CD4-positive, alpha-beta T cell (primary cell): Measurements from ENCODE around the gene ZNHIT1. TPM values are rescaled to one million over a fixed set of nuclear protein-coding genes. Genes with fewer than 3 reads are reported as not detected.

Experiments used
- ATAC-seq: fragments of 200-7000 bp; cut with Tn5 transposase; one replicate; pipeline ENCODE4 v1.10.0; 2022; ENCODE audit warnings: mild to moderate bottlenecking; ENCODE audit not compliant: poor library complexity
- CTCF ChIA-PET: fragments of 350-600 bp; sonication (Branson Sonifier 250); formaldehyde crosslinking; loops from one replicate; lab custom pipeline; 2021; ENCODE audit warnings: antibody characterized with exemption, inconsistent platforms; lab: Charles Lee
- POLR2A ChIA-PET: fragments of 350-600 bp; sonication (Branson Sonifier 250); formaldehyde crosslinking; loops from one replicate; lab custom pipeline; 2021; ENCODE audit warnings: antibody characterized with exemption, inconsistent platforms; lab: Charles Lee
- DNase-seq, 14 experiments: peaks; one replicate each; pipeline ENCODE4 v3.0.0-alpha.2; 2013 to 2020; ENCODE audit warnings: mixed read lengths in 2 of 14
- H3K27ac ChIP-seq, 2 donors: one replicate each; pipeline versions ENCODE4 v1.5.1 to v1.7.0; 2013; ENCODE audit warnings: low read length in 2 of 2, low read depth in 1 of 2, mild to moderate bottlenecking in 1 of 2
- H3K27me3 ChIP-seq, 2 experiments: 1 replicate in 1 of 2; 2 replicates in 1 of 2; pipeline versions ENCODE4 v1.6.1 to v1.7.0; 2013; ENCODE audit warnings: low read length in 2 of 2, control low read depth in 1 of 2, mild to moderate bottlenecking in 1 of 2, moderate library complexity in 1 of 2; ENCODE audit not compliant: insufficient read depth in 2 of 2, control insufficient read depth in 1 of 2
- H3K36me3 ChIP-seq: one replicate; pipeline ENCODE4 v1.6.1; 2013; ENCODE audit warnings: low read length, control low read depth; ENCODE audit not compliant: insufficient read depth
- H3K4me1 ChIP-seq: one replicate; pipeline ENCODE4 v1.6.1; 2013; ENCODE audit warnings: low read length, control low read depth; ENCODE audit not compliant: insufficient read depth
- H3K4me3 ChIP-seq: one replicate; pipeline ENCODE4 v1.5.1; 2013; ENCODE audit warnings: mild to moderate bottlenecking, low read length, moderate library complexity
- H3K9me3 ChIP-seq, 2 experiments: 1 replicate in 1 of 2; 2 replicates in 1 of 2; pipeline versions ENCODE4 v1.6.1 to v1.7.0; 2013; ENCODE audit warnings: low read length in 2 of 2, mild to moderate bottlenecking in 2 of 2, control low read depth in 1 of 2, moderate library complexity in 1 of 2; ENCODE audit not compliant: control insufficient read depth in 1 of 2, insufficient read depth in 1 of 2
- H3K27ac Mint-ChIP-seq: one replicate; pipeline ENCODE4 v1.8.0; 2020; ENCODE audit warnings: mixed read lengths
- H3K27me3 Mint-ChIP-seq: one replicate; pipeline ENCODE4 v1.8.0; 2021; ENCODE audit warnings: mixed read lengths
- H3K36me3 Mint-ChIP-seq: one replicate; pipeline ENCODE4 v1.8.0; 2021; ENCODE audit warnings: low read depth, mixed read lengths
- H3K4me1 Mint-ChIP-seq: one replicate; pipeline ENCODE4 v1.8.0; 2021; ENCODE audit warnings: low read depth, mixed read lengths
- H3K4me3 Mint-ChIP-seq: one replicate; pipeline ENCODE4 v1.8.0; 2020; ENCODE audit warnings: mild to moderate bottlenecking, mixed read lengths
- H3K9me3 Mint-ChIP-seq: one replicate; pipeline ENCODE4 v1.8.0; 2020; ENCODE audit warnings: mixed read lengths
- intact Hi-C, 2 experiments: fragments of 100-400 bp; cut with DNase I in 1 of 2; cut with micrococcal nuclease in 1 of 2; formaldehyde crosslinking; loops; one replicate each; pipeline versions ENCODE4 v1.15.1 to v1.9.0; 2023 to 2025; cut with DNase I, micrococcal nuclease
- total RNA-seq, 174 experiments: library from RNA in 2 of 174; stranded (reverse) in 2 of 174; gene quantifications; one replicate each; pipeline ENCODE4 v1.2.3 and lab custom pipeline; 2021 to 2026
- TF ChIP-seq, protein P1 (sequence below): fragments of 200-600 bp; IDR thresholded peaks from one replicate; pipeline ENCODE4 v1.8.0; 2022; ENCODE audit warnings: antibody characterized with exemption, mild to moderate bottlenecking

Gene ZNHIT1
- total RNA-seq, 2 experiments from 2014 or later = 28.4 to 30.6 TPM

DNA sequence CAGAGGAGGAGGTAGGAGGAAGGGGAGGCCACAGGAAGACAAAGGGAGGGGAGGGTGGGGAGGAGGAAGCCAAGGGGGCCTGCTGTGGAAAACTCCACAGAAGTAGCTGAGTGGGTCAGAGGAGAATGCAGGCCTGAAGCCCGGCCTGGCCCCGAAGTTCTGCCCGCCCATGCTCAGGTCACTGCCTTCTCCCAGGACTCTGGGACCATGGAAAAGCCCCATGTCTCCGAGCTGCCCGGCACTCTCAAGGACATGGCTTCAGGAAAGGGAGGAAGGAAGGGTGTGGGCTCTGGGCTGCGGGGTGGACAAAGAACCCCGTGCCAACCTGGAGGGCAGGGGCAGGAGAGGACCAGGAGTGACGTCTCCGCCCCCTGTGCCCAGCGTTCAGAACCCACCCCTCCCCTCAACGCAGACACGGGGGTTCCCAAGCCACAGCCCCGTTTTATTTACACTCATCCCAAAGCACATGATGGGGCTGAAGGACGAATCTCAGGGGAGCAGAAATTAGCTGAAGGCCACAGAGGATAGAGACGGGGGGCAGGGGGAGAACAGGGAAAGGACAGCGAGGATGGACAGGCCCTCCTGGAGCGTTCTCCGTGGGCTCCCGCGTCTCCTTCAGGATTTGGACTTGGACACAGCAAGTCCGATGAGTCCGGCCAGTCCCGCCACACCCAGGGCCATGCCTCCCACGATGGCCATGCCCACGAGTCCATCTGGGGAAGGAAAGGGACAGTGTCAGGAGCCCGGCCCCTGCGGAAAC, 21.4 kb downstream of the ZNHIT1 start:
- peaks cover 17% of the 10 kb centered on the region for H3K4me1 Mint-ChIP-seq
- Histone ChIP-seq H3K36me3 (peaks cover 51% of the 10 kb centered on the region), H3K27ac (no peak overlapping the region), H3K4me1 (peaks cover 15% of the 10 kb centered on the region), H3K4me3 (no peak overlapping the region), H3K9me3 (no peaks in the 10 kb centered on the region), H3K27me3 (no peaks in the 10 kb centered on the region)
- POLR2A ChIA-PET = no interaction called here
- CTCF ChIA-PET = no interaction called here
- DNase-seq (no peak), ATAC-seq (no peak)
- no peaks in the 10 kb centered on the region for H3K27me3 Mint-ChIP-seq
- TF ChIP-seq, protein P1, sequence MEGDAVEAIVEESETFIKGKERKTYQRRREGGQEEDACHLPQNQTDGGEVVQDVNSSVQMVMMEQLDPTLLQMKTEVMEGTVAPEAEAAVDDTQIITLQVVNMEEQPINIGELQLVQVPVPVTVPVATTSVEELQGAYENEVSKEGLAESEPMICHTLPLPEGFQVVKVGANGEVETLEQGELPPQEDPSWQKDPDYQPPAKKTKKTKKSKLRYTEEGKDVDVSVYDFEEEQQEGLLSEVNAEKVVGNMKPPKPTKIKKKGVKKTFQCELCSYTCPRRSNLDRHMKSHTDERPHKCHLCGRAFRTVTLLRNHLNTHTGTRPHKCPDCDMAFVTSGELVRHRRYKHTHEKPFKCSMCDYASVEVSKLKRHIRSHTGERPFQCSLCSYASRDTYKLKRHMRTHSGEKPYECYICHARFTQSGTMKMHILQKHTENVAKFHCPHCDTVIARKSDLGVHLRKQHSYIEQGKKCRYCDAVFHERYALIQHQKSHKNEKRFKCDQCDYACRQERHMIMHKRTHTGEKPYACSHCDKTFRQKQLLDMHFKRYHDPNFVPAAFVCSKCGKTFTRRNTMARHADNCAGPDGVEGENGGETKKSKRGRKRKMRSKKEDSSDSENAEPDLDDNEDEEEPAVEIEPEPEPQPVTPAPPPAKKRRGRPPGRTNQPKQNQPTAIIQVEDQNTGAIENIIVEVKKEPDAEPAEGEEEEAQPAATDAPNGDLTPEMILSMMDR = no peak
- no peaks in the 10 kb centered on the region for H3K9me3 Mint-ChIP-seq
- no peak overlapping the region for H3K27ac Mint-ChIP-seq
- intact Hi-C loops = no loop called here
- no peak overlapping the region for H3K4me3 Mint-ChIP-seq
- H3K36me3 Mint-ChIP-seq = peaks cover 27% of the 10 kb centered on the region

DNA sequence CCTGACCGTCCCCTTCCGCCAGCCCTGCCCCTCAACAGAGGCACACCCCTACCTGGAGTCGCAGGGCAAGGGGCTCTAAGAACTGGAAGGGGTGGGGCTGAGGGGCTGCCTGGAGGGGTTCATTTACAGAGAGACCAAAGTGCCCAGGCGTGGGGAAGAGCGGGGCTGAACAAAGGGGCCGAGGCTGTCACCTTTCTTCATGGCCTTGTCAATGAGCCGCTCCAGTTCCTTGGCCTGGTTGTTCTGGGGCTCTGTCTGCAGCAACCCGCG, 21.9 kb downstream of the ZNHIT1 start:
- H3K27me3 ChIP-seq = no peaks in the 10 kb centered on the region
- no peak overlapping the region for H3K4me3 ChIP-seq
- DNase-seq (no peak), ATAC-seq (no peak)
- H3K4me1 ChIP-seq = peaks cover 16% of the 10 kb centered on the region
- no peak overlapping the region for H3K27ac ChIP-seq
- CTCF ChIA-PET = no interaction called here
- no peak overlapping the region for H3K27ac Mint-ChIP-seq
- TF ChIP-seq, protein P1 = no peak
- H3K9me3 ChIP-seq = no peaks in the 10 kb centered on the region
- POLR2A ChIA-PET = no interaction called here
- H3K36me3 Mint-ChIP-seq = peaks cover 33% of the 10 kb centered on the region
- H3K4me3 Mint-ChIP-seq = no peak overlapping the region
- peaks cover 22% of the 10 kb centered on the region for H3K4me1 Mint-ChIP-seq
- peaks cover 51% of the 10 kb centered on the region for H3K36me3 ChIP-seq
- intact Hi-C loops = loop anchor here in 1 of 2 experiments (5.0 kb wide), 2 partner anchors 153 to 363 kb away; partner anchors contain the start of genes SRRT and TRIM56
- no peaks in the 10 kb centered on the region for H3K9me3 Mint-ChIP-seq
- no peaks in the 10 kb centered on the region for H3K27me3 Mint-ChIP-seq

DNA sequence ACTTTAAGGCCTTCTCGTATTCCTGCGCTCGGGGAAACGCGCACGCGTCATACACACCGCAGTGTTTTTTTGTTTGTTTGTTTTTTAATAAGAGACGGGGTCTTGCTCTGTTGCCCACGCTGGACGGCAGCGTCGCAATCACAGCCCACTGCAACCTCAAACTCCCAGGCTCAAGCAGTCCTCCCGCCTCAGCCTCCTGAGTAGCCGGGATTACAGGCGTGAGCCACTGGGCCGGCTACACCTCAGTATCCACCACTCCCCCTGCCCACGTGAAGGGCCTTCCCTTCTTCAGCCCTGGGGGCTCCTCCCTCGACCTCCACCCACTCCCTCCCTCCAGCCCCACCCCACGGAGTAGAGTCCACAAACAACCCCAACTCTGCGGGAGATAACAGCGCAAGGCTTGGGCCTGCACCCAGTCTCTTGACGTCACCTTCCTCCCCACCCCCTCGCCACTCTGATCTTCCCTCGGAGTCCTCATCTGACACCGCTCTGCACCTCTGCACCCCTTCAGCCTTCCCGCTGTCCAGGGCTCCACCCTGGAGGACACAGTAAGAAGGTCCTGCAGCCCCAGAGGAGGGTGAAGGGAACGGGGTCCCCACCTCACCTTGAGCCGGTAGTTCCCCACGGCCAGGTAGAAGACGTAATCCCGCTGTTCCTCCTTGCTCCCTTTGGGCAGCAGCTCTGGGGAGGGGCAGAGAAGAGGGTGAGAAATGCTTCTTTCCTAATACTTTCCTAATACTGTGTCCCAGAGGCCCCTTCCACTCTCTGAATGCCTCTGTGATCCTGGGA, 22.5 kb downstream of the ZNHIT1 start:
- ChIA-PET CTCF (no interaction called here), POLR2A (no interaction called here)
- ATAC-seq = no peak
- H3K9me3 Mint-ChIP-seq = no peaks in the 10 kb centered on the region
- no peak overlapping the region for H3K27ac Mint-ChIP-seq
- no peaks in the 10 kb centered on the region for H3K27me3 ChIP-seq
- TF ChIP-seq, protein P1 = no peak
- H3K4me1 ChIP-seq = peaks cover 21% of the 10 kb centered on the region
- peaks cover 28% of the 10 kb centered on the region for H3K4me1 Mint-ChIP-seq
- intact Hi-C loops = loop anchor here in 1 of 2 experiments (5.0 kb wide), 2 partner anchors 153 to 363 kb away; partner anchors contain the start of genes SRRT and TRIM56
- no peaks in the 10 kb centered on the region for H3K9me3 ChIP-seq
- peaks cover 37% of the 10 kb centered on the region for H3K36me3 Mint-ChIP-seq
- H3K27ac ChIP-seq = no peak overlapping the region
- no peak overlapping the region for H3K4me3 Mint-ChIP-seq
- peaks cover 51% of the 10 kb centered on the region for H3K36me3 ChIP-seq
- DNase-seq = no peak
- no peaks in the 10 kb centered on the region for H3K27me3 Mint-ChIP-seq
- no peak overlapping the region for H3K4me3 ChIP-seq
